ENCODE data around the gene TAS2R20.

TAS2R20 gene

DNA sequence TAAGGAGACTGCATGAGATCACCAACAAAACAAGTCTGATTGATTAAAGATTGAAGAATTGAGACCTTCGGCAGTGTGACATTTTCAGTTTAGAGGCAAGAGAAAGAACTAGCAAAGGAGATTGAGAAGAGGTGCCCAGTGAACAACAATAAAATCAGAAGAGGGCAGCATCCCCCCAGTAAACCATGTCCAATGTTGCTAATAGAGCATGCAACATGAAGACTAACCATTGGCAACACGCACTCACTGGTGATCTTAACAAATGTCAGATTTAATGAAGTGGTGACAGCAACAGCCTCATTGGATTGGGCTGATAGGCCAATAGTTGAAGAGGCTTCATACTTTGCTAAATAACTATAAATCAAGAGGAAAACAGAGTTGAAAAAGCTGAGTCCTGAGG, 38.3 kb downstream of the TAS2R20 start:
- DNase-seq (ENCODE audit: low read depth): no peak

DNA sequence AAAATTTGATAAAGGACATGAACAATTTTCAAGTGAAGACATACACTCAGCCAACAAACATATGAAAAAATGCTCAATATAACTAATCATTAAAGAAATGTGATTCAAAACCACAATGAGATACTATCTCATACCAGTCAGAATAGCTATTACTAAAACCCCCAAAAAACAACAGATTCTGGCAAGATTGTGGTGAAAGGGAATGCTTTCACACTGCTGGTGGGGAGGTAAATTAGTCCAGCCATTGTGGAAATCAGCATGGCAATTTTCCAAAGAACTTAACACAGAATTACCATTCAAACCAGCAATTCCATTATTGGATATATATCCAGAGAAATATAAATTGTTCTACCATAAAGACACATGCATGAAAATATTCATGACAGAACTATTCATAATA, 40.4 kb downstream of the TAS2R20 start:
- no peak for DNase-seq (ENCODE audit: low read depth)

DNA sequence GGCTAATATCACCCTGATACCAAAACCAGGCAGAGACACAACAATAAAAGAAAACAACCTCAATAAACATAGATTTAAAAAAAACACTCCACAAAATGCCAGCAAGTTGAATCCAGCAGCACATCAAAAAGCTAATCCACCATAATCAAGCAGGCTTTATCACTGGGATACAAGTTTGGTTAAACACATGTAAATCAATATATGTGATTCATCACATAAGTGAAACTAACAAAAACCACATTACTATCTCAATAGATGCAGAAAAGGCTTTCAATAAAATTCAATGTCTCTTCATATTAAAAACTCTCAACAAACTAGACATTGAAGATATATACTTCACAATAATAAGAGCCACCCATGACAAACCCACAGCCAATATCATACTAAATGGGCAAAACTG, 42.0 kb downstream of the TAS2R20 start:
- no peak for DNase-seq (ENCODE audit: low read depth)

DNA sequence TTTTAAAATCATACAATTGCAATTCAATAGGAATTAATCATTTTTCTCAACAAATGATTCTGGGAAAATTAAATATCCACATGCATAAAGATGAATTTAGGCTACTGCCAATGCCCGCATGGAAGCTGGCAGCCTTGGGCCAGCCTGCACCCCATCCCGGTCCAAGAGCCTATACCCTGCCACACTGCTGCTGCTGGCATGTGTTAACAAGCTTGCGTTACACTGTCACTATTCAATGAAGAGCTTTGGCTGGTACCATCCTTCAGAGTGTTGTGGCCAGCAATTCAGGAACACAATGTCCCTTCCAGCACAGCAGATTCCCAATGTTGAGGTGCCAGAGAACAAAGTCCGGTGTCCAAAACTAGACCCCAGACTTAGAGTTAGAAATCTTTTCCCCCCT, 45.5 kb downstream of the TAS2R20 start:
- DNase-seq (ENCODE audit: low read depth): no peak
